K562 (cell line): ENCODE results near the gene WWOX.

Experiments used
- ATF7 ChIP-seq: fragments of 450-650 bp; IDR thresholded peaks from 2 replicates; pipeline ENCODE4 v1.7.1; 2014; ENCODE audit warnings: mild to moderate bottlenecking, moderate library complexity
- CBX3 ChIP-seq, 2 experiments: IDR thresholded peaks; 1 replicate in 1 of 2; 2 replicates in 1 of 2; pipeline ENCODE4 v1.6.1; 2012; ENCODE audit warnings: inconsistent platforms in 2 of 2, low read length in 2 of 2, borderline replicate concordance in 1 of 2, control low read depth in 1 of 2
- EWSR1 ChIP-seq: fragments of 450-650 bp; IDR thresholded peaks from 2 replicates; pipeline ENCODE4 v1.6.1; 2018; ENCODE audit warnings: borderline replicate concordance, mild to moderate bottlenecking, low read depth, moderate library complexity; ENCODE audit not compliant: partially characterized antibody
- LARP7 ChIP-seq: fragments of 450-650 bp; IDR thresholded peaks from 2 replicates; pipeline ENCODE4 v1.6.1; 2016
- REST ChIP-seq, 2 experiments: fragments of 450-650 bp; formaldehyde crosslinking in 1 of 2; IDR thresholded peaks; 2 replicates each; pipeline versions ENCODE4 v1.4.0 to v1.6.1; 2014 to 2020; ENCODE audit warnings: mild to moderate bottlenecking in 2 of 2, borderline replicate concordance in 1 of 2, low read depth in 1 of 2
- SP1 ChIP-seq: sonication (generic); formaldehyde crosslinking; IDR thresholded peaks from 2 replicates; pipeline ENCODE4 v1.8.1; 2022; ENCODE audit warnings: mild to moderate bottlenecking, missing genetic modification reagents
- XRCC3 ChIP-seq: fragments of 450-650 bp; IDR thresholded peaks from 2 replicates; pipeline ENCODE4 v1.6.1; 2017; ENCODE audit warnings: mild to moderate bottlenecking, moderate library complexity
- ZNF165 ChIP-seq: fragments of 250-450 bp; sonication (Bioruptor Pico); IDR thresholded peaks from 2 replicates; pipeline ENCODE4 v1.4.0; 2020; ENCODE audit warnings: borderline replicate concordance

- TF ChIP-seq CBX3 (IDR thresholded peaks at IDR 0.05; ENCODE audit: borderline replicate concordance in 1 of 2, low read length in 2 of 2) (no peak), EWSR1 (no peak), REST (IDR thresholded peaks at IDR 0.05; ENCODE audit: borderline replicate concordance) (no peak), REST (CRISPR knock-in tag; IDR thresholded peaks at IDR 0.05; ENCODE audit: low read depth) (no peak), ATF7 (no peak), XRCC3 (no peak), SP1 (CRISPR knock-in tag) (no peak), ZNF165 (no peak), LARP7 (no peak)
These were observed 222.3 kb downstream of the WWOX start for GRCh38 chr16:78321620-78322360.
